A549 (cell line): ENCODE measurements around the gene SBF2.
"Not testable (repeated sequence)": the region's sequence is repeated elsewhere in the genome, so short reads cannot be mapped to it uniquely, and the experiment has no call there.

Experiments used
- CTCF ChIP-seq: fragments of >200 bp; sonication (Bioruptor Twin); formaldehyde crosslinking; IDR thresholded peaks from 3 replicates; pipeline ENCODE4 v1.5.1; 2016
- E2F6 ChIP-seq: IDR thresholded peaks from 2 replicates; pipeline ENCODE4 v1.6.1; 2012; ENCODE audit warnings: low read depth, borderline replicate concordance
- ESRRA ChIP-seq: fragments of 150-350 bp; IDR thresholded peaks from 2 replicates; pipeline ENCODE4 v1.6.1; 2014; ENCODE audit warnings: mild to moderate bottlenecking, low read length, borderline replicate concordance
- FOSL2 ChIP-seq, 2 experiments: fragments of 450-650 bp in 1 of 2; fragments of >200 bp in 1 of 2; sonication (Bioruptor Twin) in 1 of 2; formaldehyde crosslinking; IDR thresholded peaks; 2 replicates each; pipeline versions ENCODE4 v1.5.0 to v1.6.1; 2016 to 2020; ENCODE audit warnings: mild to moderate bottlenecking in 1 of 2, moderate library complexity in 1 of 2
- KDM1A ChIP-seq: fragments of 200-600 bp; sonication (generic); IDR thresholded peaks from 2 replicates; pipeline ENCODE4 v1.6.1; 2016; ENCODE audit warnings: low read depth, mild to moderate bottlenecking
- MAX ChIP-seq: IDR thresholded peaks from 2 replicates; pipeline ENCODE4 v1.6.1; 2012
- NFE2L2 ChIP-seq: fragments of 150-350 bp; conservative IDR thresholded peaks from 2 replicates; pipeline ENCODE4 v1.6.1; 2014; ENCODE audit warnings: low read length
- NR3C1 ChIP-seq: fragments of >200 bp; sonication (Bioruptor Twin); formaldehyde crosslinking; IDR thresholded peaks from 3 replicates; pipeline ENCODE4 v1.6.1; 2017
- POLR2A ChIP-seq: IDR thresholded peaks from 2 replicates; pipeline ENCODE4 v1.6.1; 2012; ENCODE audit warnings: mild to moderate bottlenecking, low read length
- USF2 ChIP-seq: fragments of 450-650 bp; IDR thresholded peaks from 2 replicates; pipeline ENCODE4 v1.6.1; 2014; ENCODE audit warnings: antibody characterized with exemption

- TF ChIP-seq MAX; CTCF; POLR2A; ESRRA; NFE2L2; KDM1A; FOSL2 (IDR thresholded peaks at IDR 0.05); FOSL2 (CRISPR knock-in tag; IDR thresholded peaks at IDR 0.05); NR3C1; USF2; E2F6: not testable (repeated sequence)
Observed at GRCh38 chr11:9743512-9743911, 550.5 kb downstream of the SBF2 start.
